Endothelial cell of umbilical vein (primary cell): Measurements from ENCODE around the gene NHS. TPM values are rescaled to one million over a fixed set of nuclear protein-coding genes. Genes with fewer than 3 reads are reported as not detected.

Source experiments
- BruUV-seq: library from RNA; stranded (reverse); fragments of 400-500 nt; replicated peaks from 2 replicates; lab custom pipeline; 2021; lab: Mats Ljungman, UMichigan
- CTCF ChIA-PET: fragments of 300-600, 350-600 bp; sonication (Branson Sonifier 250); formaldehyde crosslinking; loops from one replicate; lab custom pipeline; 2021; ENCODE audit warnings: antibody characterized with exemption, inconsistent platforms; lab: Charles Lee
- POLR2A ChIA-PET: fragments of 300-600, 350-600 bp; sonication (Branson Sonifier 250); formaldehyde crosslinking; loops from one replicate; lab custom pipeline; 2021; ENCODE audit warnings: antibody characterized with exemption, inconsistent platforms; lab: Charles Lee
- DNase-seq: peaks from one replicate; pipeline ENCODE4 v3.0.0-alpha.2; 2011; ENCODE audit warnings: low read depth, low spot score
- FAIRE-seq: peaks from 2 replicates; lab custom pipeline; 2011; peaks lifted over from hg19 to GRCh38; lab: Jason Lieb, UNC
- H2AFZ ChIP-seq: 2 replicates; pipeline ENCODE4 v1.6.0; 2012; ENCODE audit warnings: low read depth, low read length, control low read depth, inconsistent platforms
- H3K27ac ChIP-seq: 2 replicates; pipeline ENCODE4 v1.5.1; 2011; ENCODE audit warnings: low read depth, mild to moderate bottlenecking, control low read depth, low read length, moderate library complexity; ENCODE audit not compliant: insufficient read depth
- H3K27me3 ChIP-seq, 2 experiments: 2 replicates each; pipeline versions ENCODE4 v1.6.0 to v1.6.1; 2011; ENCODE audit warnings: low read length in 2 of 2, mixed read lengths in 1 of 2; ENCODE audit not compliant: control insufficient read depth in 2 of 2, insufficient read depth in 2 of 2
- H3K36me3 ChIP-seq, 2 experiments: 2 replicates in 1 of 2; 3 replicates in 1 of 2; pipeline ENCODE4 v1.5.1; 2011; ENCODE audit warnings: low read length in 2 of 2, mild to moderate bottlenecking in 1 of 2, moderate library complexity in 1 of 2; ENCODE audit not compliant: control insufficient read depth in 2 of 2, insufficient read depth in 2 of 2; ENCODE audit errors: extremely low read depth in 1 of 2
- H3K4me1 ChIP-seq: 3 replicates; pipeline ENCODE4 v1.5.1; 2011; ENCODE audit warnings: mild to moderate bottlenecking, low read length; ENCODE audit not compliant: control insufficient read depth, insufficient read depth; ENCODE audit errors: extremely low read depth
- H3K4me2 ChIP-seq: 2 replicates; pipeline ENCODE4 v1.6.1; 2011; ENCODE audit warnings: low read length, control low read depth, mixed read lengths; ENCODE audit not compliant: insufficient read depth
- H3K4me3 ChIP-seq, 3 experiments: fragments of 200-600 bp in 1 of 3; sonication (generic), shearing (Covaris generic) in 1 of 3; replicated peaks in 1 of 3; 2 replicates each; pipeline ENCODE4 v1.5.1; 2011 to 2016; ENCODE audit warnings: control low read depth in 3 of 3, low read length in 3 of 3, mild to moderate bottlenecking in 2 of 3, inconsistent platforms in 1 of 3, low read depth in 1 of 3, moderate library complexity in 1 of 3; ENCODE audit not compliant: insufficient read depth in 1 of 3
- H3K79me2 ChIP-seq: 2 replicates; pipeline ENCODE4 v1.6.0; 2012; ENCODE audit warnings: low read length, inconsistent platforms; ENCODE audit not compliant: control insufficient read depth, insufficient read depth
- H3K9ac ChIP-seq: replicated peaks from 2 replicates; pipeline ENCODE3; 2011; ENCODE audit warnings: low read length, control low read depth; ENCODE audit not compliant: insufficient read depth; ENCODE audit errors: extremely low read depth
- H3K9me1 ChIP-seq: replicated peaks from 3 replicates; pipeline ENCODE4 v1.6.0; 2011; ENCODE audit warnings: mild to moderate bottlenecking, low read length; ENCODE audit not compliant: control insufficient read depth, insufficient read depth; ENCODE audit errors: extremely low read depth
- H3K9me3 ChIP-seq: replicated peaks from 2 replicates; pipeline ENCODE4 v1.5.1; 2012; ENCODE audit warnings: low read length, inconsistent platforms; ENCODE audit not compliant: control insufficient read depth, insufficient read depth
- H4K20me1 ChIP-seq: replicated peaks from 2 replicates; pipeline ENCODE3; 2011; ENCODE audit warnings: mild to moderate bottlenecking, low read length; ENCODE audit not compliant: control insufficient read depth, insufficient read depth; ENCODE audit errors: extremely low read depth
- EZH2 ChIP-seq: IDR thresholded peaks from 2 replicates; pipeline ENCODE4 v1.6.1; 2012; ENCODE audit warnings: borderline replicate concordance, low read depth, mild to moderate bottlenecking, moderate library complexity, low read length, inconsistent platforms; ENCODE audit not compliant: severe bottlenecking
- FOS ChIP-seq: IDR thresholded peaks from 2 replicates; pipeline ENCODE4 v1.6.1; 2011; ENCODE audit warnings: mild to moderate bottlenecking, low read length, moderate library complexity, borderline replicate concordance; ENCODE audit not compliant: insufficient read depth
- JUN ChIP-seq: IDR thresholded peaks from 2 replicates; pipeline ENCODE4 v1.6.1; 2011; ENCODE audit warnings: borderline replicate concordance, low read depth; ENCODE audit not compliant: insufficient read length, insufficient read depth
- MYC ChIP-seq: IDR thresholded peaks from one replicate; pipeline ENCODE4 v1.6.1; 2011; ENCODE audit warnings: mild to moderate bottlenecking, low read depth, low read length
- POLR2A ChIP-seq: IDR thresholded peaks from 2 replicates; pipeline ENCODE4 v1.6.1; 2012; ENCODE audit warnings: low read depth, mild to moderate bottlenecking, control low read depth, low read length
- POLR2AphosphoS5 ChIP-seq: IDR thresholded peaks from 2 replicates; pipeline ENCODE4 v1.6.1; 2012; ENCODE audit warnings: low read depth, mild to moderate bottlenecking, control low read depth, low read length, moderate library complexity; ENCODE audit not compliant: insufficient read depth
- dilution Hi-C: fragments of 300-500 bp; cut with MboI; formaldehyde crosslinking; loops from one replicate; pipeline ENCODE4 v1.15.0; 2019; ENCODE audit warnings: low sequenced_read_pairs; ENCODE audit not compliant: extremely low pct_ligation_motif_present
- intact Hi-C: fragments of 100-400 bp; cut with micrococcal nuclease; formaldehyde crosslinking; loops from one replicate; pipeline ENCODE4 v1.10.0; 2022
- polyA plus RNA-seq, 4 experiments: library from polyadenylated mRNA; depleted of rRNA in 3 of 4; stranded (reverse) in 3 of 4; unstranded in 1 of 4; fragments of >200 nt; gene quantifications; 2 replicates each; pipeline versions ENCODE4 v1.2.1 to v1.2.3, GENCODE V29; 2011 to 2012; ENCODE audit warnings: missing spikeins in 1 of 4
- total RNA-seq: library from RNA; stranded (reverse); gene quantifications from 2 replicates; pipeline ENCODE4 v1.2.3, GENCODE V29; 2021
- TF ChIP-seq, protein P1 (sequence below), 2 donors: IDR thresholded peaks; 1 replicate in 1 of 2; 2 replicates in 1 of 2; pipeline ENCODE4 v1.5.1; 2011; ENCODE audit warnings: low read length in 2 of 2, mild to moderate bottlenecking in 2 of 2, moderate library complexity in 2 of 2, control low read depth in 1 of 2, inconsistent platforms in 1 of 2, low read depth in 1 of 2; ENCODE audit not compliant: insufficient read depth in 1 of 2; ENCODE audit errors: extremely low read depth in 1 of 2

Gene NHS
- total and polyA plus RNA-seq, 2 donors (not counting 3 experiments of a cell fraction or from before 2014, with no cell fraction given), result 0.07 to 0.46 TPM

DNA sequence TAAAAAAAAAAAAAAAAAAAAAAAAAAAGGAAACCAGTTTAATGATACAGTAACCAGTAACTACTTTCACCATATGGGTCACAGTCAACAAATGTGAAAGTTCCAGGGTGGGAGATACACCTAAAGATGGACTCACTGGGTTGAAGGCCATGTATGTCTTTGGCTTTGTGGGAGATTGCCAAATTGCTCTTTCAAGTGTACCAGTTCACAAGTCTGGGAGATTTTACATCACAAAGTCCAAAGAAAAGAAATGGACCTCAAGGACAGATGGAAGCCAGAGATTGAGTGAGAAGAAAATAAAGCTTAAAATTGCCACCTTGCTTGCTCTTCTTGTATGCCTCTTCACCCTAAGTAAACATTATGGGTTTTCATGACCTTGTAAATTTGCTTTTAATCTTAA, 65.3 kb downstream of the NHS start:
- no peaks in the 10 kb centered on the region for H3K9me3 ChIP-seq
- H3K36me3 ChIP-seq, result no peaks in the 10 kb centered on the region
- intact Hi-C loops, result no loop called here
- ChIA-PET CTCF (no interaction called here), POLR2A (no interaction called here)
- no peak overlapping the region for H3K4me3 ChIP-seq
- no peak overlapping the region for H3K4me2 ChIP-seq
- H3K9ac ChIP-seq, result no peak overlapping the region
- BruUV-seq, result no TSS peak
- H3K4me1 ChIP-seq, result no peaks in the 10 kb centered on the region
- no peak for DNase-seq
- no peaks in the 10 kb centered on the region for H3K79me2 ChIP-seq
- H3K27me3 ChIP-seq, result no peaks in the 10 kb centered on the region
- no peaks in the 10 kb centered on the region for H4K20me1 ChIP-seq
- H2AFZ ChIP-seq, result no peak overlapping the region
- FAIRE-seq, result no peak
- no peaks in the 10 kb centered on the region for H3K9me1 ChIP-seq
- dilution Hi-C loops, result no loop called here
- H3K27ac ChIP-seq, result no peak overlapping the region
- no peak for TF ChIP-seq POLR2AphosphoS5
- TF ChIP-seq, protein P1, sequence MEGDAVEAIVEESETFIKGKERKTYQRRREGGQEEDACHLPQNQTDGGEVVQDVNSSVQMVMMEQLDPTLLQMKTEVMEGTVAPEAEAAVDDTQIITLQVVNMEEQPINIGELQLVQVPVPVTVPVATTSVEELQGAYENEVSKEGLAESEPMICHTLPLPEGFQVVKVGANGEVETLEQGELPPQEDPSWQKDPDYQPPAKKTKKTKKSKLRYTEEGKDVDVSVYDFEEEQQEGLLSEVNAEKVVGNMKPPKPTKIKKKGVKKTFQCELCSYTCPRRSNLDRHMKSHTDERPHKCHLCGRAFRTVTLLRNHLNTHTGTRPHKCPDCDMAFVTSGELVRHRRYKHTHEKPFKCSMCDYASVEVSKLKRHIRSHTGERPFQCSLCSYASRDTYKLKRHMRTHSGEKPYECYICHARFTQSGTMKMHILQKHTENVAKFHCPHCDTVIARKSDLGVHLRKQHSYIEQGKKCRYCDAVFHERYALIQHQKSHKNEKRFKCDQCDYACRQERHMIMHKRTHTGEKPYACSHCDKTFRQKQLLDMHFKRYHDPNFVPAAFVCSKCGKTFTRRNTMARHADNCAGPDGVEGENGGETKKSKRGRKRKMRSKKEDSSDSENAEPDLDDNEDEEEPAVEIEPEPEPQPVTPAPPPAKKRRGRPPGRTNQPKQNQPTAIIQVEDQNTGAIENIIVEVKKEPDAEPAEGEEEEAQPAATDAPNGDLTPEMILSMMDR (IDR thresholded peaks at IDR 0.05; ENCODE audit: extremely low read depth in 1 of 2, insufficient read depth in 1 of 2, low read depth in 1 of 2, low read length in 2 of 2), result no peak
- no peak for TF ChIP-seq POLR2A
- TF ChIP-seq JUN, result no peak

GRCh38 chrX:17440836-17441235, 65.8 kb downstream of the NHS start:
- FAIRE-seq (no peak), DNase-seq (no peak)
- POLR2A ChIA-PET, result no interaction called here
- H3K4me3 ChIP-seq, result no peak overlapping the region
- no TSS peak for BruUV-seq
- no peaks in the 10 kb centered on the region for H3K9me3 ChIP-seq
- no peaks in the 10 kb centered on the region for H3K9me1 ChIP-seq
- H3K4me2 ChIP-seq, result no peak overlapping the region
- TF ChIP-seq FOS (no peak), JUN (no peak), MYC (no peak), EZH2 (no peak), POLR2A (no peak), POLR2AphosphoS5 (no peak)
- TF ChIP-seq, protein P1 (IDR thresholded peaks at IDR 0.05; ENCODE audit: extremely low read depth in 1 of 2, insufficient read depth in 1 of 2, low read depth in 1 of 2, low read length in 2 of 2), result no peak
- no peaks in the 10 kb centered on the region for H3K4me1 ChIP-seq
- no peaks in the 10 kb centered on the region for H3K27me3 ChIP-seq
- H3K9ac ChIP-seq, result no peak overlapping the region
- no peak overlapping the region for H2AFZ ChIP-seq
- no peak overlapping the region for H3K27ac ChIP-seq
- intact Hi-C loops, result no loop called here
- H4K20me1 ChIP-seq, result no peaks in the 10 kb centered on the region
- H3K79me2 ChIP-seq, result no peaks in the 10 kb centered on the region
- CTCF ChIA-PET, result no interaction called here
- H3K36me3 ChIP-seq, result no peaks in the 10 kb centered on the region
- dilution Hi-C loops, result no loop called here
